Pancreas (tissue), 10 donors: ENCODE results near the gene COQ10A. TPM values are rescaled to one million over a fixed set of nuclear protein-coding genes. Genes with fewer than 3 reads are reported as not detected.

Experiments
- ATAC-seq, 4 donors: fragments of 200-7000 bp; cut with Tn5 transposase; one replicate each; pipeline versions ENCODE4 v1.8.0 to v1.9.1; 2020; ENCODE audit warnings: mild to moderate bottlenecking in 4 of 4, moderate library complexity in 4 of 4
- DNase-seq, 6 donors: peaks; one replicate each; pipeline ENCODE4 v3.0.0-alpha.2; 2020
- FAIRE-seq: peaks from 2 replicates; lab custom pipeline; 2012; peaks lifted over from hg19 to GRCh38; lab: Jason Lieb, UNC
- H3K27ac ChIP-seq, 4 donors: fragments of 200-600 bp; sonication (generic); 1 replicate in 3 of 4; 2 replicates in 1 of 4; pipeline versions ENCODE4 v1.5.0 to v1.8.0; 2020
- H3K27me3 ChIP-seq, 4 donors: fragments of 200-600 bp; one replicate each; pipeline ENCODE4 v1.8.0; 2021
- H3K36me3 ChIP-seq, 3 donors: fragments of 200-600 bp; sonication (generic) in 1 of 3; one replicate each; pipeline versions ENCODE4 v1.5.0 to v1.8.0; 2020 to 2021
- H3K4me1 ChIP-seq, 3 donors: fragments of 200-600 bp; one replicate each; pipeline ENCODE4 v1.8.0; 2021
- H3K4me3 ChIP-seq, 4 donors: fragments of 200-600 bp; sonication (generic) in 2 of 4; one replicate each; pipeline versions ENCODE4 v1.5.0 to v1.8.0; 2020 to 2021
- H3K9me3 ChIP-seq, 4 donors: fragments of 200-600 bp; one replicate each; pipeline ENCODE4 v1.8.0; 2021
- CTCF ChIP-seq, 4 donors: fragments of 200-600 bp; sonication (generic) in 3 of 4; IDR thresholded peaks; one replicate each; pipeline versions ENCODE4 v1.5.0 to v1.8.0; 2021; ENCODE audit warnings: antibody characterized with exemption in 4 of 4
- WGBS, 2 donors: extraction: QIAGEN DNeasy Blood & Tissue Kit; methylation state at CpG; one replicate each; pipeline ENCODE4 v1.1.7; 2013; 5-methylcytosine and 5-hydroxymethylcytosine counted together
- intact Hi-C, 3 donors: fragments of 100-400 bp; cut with DNase I; formaldehyde crosslinking; loops; one replicate each; pipeline versions ENCODE4 v1.11.1 to v1.14.2; 2022
- polyA plus RNA-seq, 2 donors: library from polyadenylated mRNA; stranded (reverse); fragments of 200-250 nt; gene quantifications; one replicate each; pipeline ENCODE4 v1.2.3, GENCODE V29; 2013
- total RNA-seq, 6 donors: library from RNA; stranded (reverse); fragmentation: NEBNext Ultra II Directional in 4 of 6; extraction: Animal tissue kit (Norgen Biotek cat#: 25700) in 4 of 6; gene quantifications; one replicate each; pipeline versions ENCODE4 v1.2.1 to v1.2.4, GENCODE V29; 2021 to 2023
- donor health status: healthy with polysubstance abuse.
- donor health status: DM: no; HTN: no; CAD: no; lungs with moderate emphysema.
- donor health status: DM: no; HTN: no; CAD: no.
- donor health status: control.
- donor health status: control.
- donor health status: Bipolar disorder and iron deficiency.
- donor health status: DM: yes; HTN: yes; CAD: no.
- donor health status: DM: no; HTN: no; CAD: no.
- donor health status: DM: no; HTN: no; CAD: no.
- donor health status: DM: yes; HTN: yes; CAD: no.

Gene COQ10A
- total and polyA plus RNA-seq, 8 donors, result 8.0 to 36.4 (median 11.8) TPM

DNA sequence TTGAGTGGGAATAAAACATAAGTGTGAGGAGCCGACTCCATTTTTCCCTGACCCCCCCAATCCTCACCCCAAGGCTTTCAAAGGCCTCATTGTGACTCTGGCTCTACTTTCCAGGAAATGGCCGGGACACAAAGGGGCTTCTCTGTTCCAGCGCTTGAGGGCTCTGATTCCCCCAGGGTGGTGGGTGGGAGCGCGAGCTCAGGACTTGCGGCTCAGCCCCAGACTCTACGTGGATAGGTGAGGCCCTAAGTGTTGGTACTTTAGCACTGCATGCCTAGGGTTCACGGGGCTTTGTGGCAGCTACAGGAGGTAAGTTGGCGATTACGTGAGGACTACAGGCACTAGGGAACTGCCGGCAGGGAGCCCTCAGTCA lies 48.5 kb downstream of the COQ10A start:
- Histone ChIP-seq H3K27ac (peak overlapping the region; percentile 91 to 96 (median 92)), H3K36me3 (peaks cover 0 to 17% (median 2%) of the 10 kb centered on the region in 3 donors), H3K27me3 (no peaks in the 10 kb centered on the region), H3K4me1 (peaks cover 10 to 11% (median 10%) of the 10 kb centered on the region in 3 donors), H3K4me3 (peak overlapping the region; percentile 73 to 98 (median 91)), H3K9me3 (no peaks in the 10 kb centered on the region)
- peak in 2 of 4 donors; percentile 7 to 13 for ATAC-seq
- 0% methylated on average over 10 to 11 of the region's 11 CpGs for WGBS, 2 donors
- no peak for TF ChIP-seq CTCF (IDR thresholded peaks at IDR 0.05)
- FAIRE-seq, result no peak
- intact Hi-C loops, result no loop called here
- DNase-seq, result peak in 2 of 6 donors; percentile 28 to 62

- H3K9me3 ChIP-seq, result no peaks in the 10 kb centered on the region
- H3K27ac ChIP-seq, result peak within 1 kb of the TSS; percentile 91 to 96 (median 92)
- DNase-seq (peak; percentile 90 to 97 (median 95)), ATAC-seq (peak; percentile 88 to 95 (median 92)), FAIRE-seq (no peak)
- TF ChIP-seq CTCF (IDR thresholded peaks at IDR 0.05), result peak in 2 of 4 donors; percentile 7 to 19
- H3K4me3 ChIP-seq, result peak within 1 kb of the TSS; percentile 73 to 98 (median 91)
- H3K27me3 ChIP-seq, result no peaks in the 10 kb centered on the region
- peaks cover 10 to 11% (median 10%) of the 10 kb centered on the region in 3 donors for H3K4me1 ChIP-seq
- 0% methylated on average over 62 of the region's 62 CpGs for WGBS, 2 donors
- peaks cover 0 to 17% (median 2%) of the 10 kb centered on the region in 3 donors for H3K36me3 ChIP-seq
- intact Hi-C loops, result no loop called here
Measured at GRCh38 chr12:56315622-56316473, 49.1 kb downstream of the COQ10A start, which contains the start of gene CNPY2. TSS of gene CNPY2 (minus strand) at chr12:56315988. CDS start at chr12:56315217, 771 bp downstream.

- Histone ChIP-seq H3K9me3 (no peaks in the 10 kb centered on the region), H3K27ac (no peak overlapping the region), H3K4me1 (peaks cover 10 to 11% (median 10%) of the 10 kb centered on the region in 3 donors), H3K36me3 (peaks cover 0 to 23% (median 2%) of the 10 kb centered on the region in 3 donors), H3K4me3 (no peak overlapping the region), H3K27me3 (no peaks in the 10 kb centered on the region)
- FAIRE-seq, result no peak
- DNase-seq, result no peak
- ATAC-seq, result no peak
- intact Hi-C loops, result no loop called here
- TF ChIP-seq CTCF (IDR thresholded peaks at IDR 0.05), result no peak
- 94 to 97% methylated on average over 3 of the region's 3 CpGs for WGBS, 2 donors
Measured at GRCh38 chr12:56317675-56318074, 50.9 kb downstream of the COQ10A start.

Other genes with a start within 250 kb of the COQ10A start
- gene IKZF4, start 245.9 kb upstream of the COQ10A start, total RNA-seq, result 1 to 10 TPM; 2.4 to 5.0 (median 3.1) TPM
- gene IKZF4, start 245.9 kb upstream of the COQ10A start, polyA plus RNA-seq, result 1 to 10 TPM; 1.8 to 3.7 TPM
- gene RPS26, start 225.0 kb upstream of the COQ10A start, total RNA-seq, result 10 to 100 TPM; 13.8 to 37.2 (median 27.5) TPM
- gene RPS26, start 225.0 kb upstream of the COQ10A start, polyA plus RNA-seq, result 100 to 1,000 TPM; 438 to 593 TPM
- 100 to 1,000 TPM in 1 of 6 donors, 10 to 100 TPM in 5; 29.5 to 106 (median 50.7) TPM for gene ERBB3, start 186.8 kb upstream of the COQ10A start, total RNA-seq
- 10 to 100 TPM; 35.1 to 50.1 TPM for gene ERBB3, start 186.8 kb upstream of the COQ10A start, polyA plus RNA-seq
- gene PA2G4, start 162.4 kb upstream of the COQ10A start, total RNA-seq, result 10 to 100 TPM; 30.1 to 59.8 (median 42.7) TPM
- gene PA2G4, start 162.4 kb upstream of the COQ10A start, polyA plus RNA-seq, result 10 to 100 TPM; 38.2 to 43.5 TPM
- gene RPL41, start 150.3 kb upstream of the COQ10A start, total RNA-seq, result 1,000 to 10,000 TPM; 2,275 to 3,960 (median 2,741) TPM
- 1,000 to 10,000 TPM; 1,821 to 3,381 TPM for gene RPL41, start 150.3 kb upstream of the COQ10A start, polyA plus RNA-seq
- 1 to 10 TPM; 2.6 to 4.1 (median 3.2) TPM for gene ZC3H10, start 148.7 kb upstream of the COQ10A start, total RNA-seq
- gene ZC3H10, start 148.7 kb upstream of the COQ10A start, polyA plus RNA-seq, result 1 to 10 TPM; 1.9 to 3.0 TPM
- 10 to 100 TPM; 42.8 to 55.1 (median 46.5) TPM for gene ESYT1, start 138.7 kb upstream of the COQ10A start, total RNA-seq
- 10 to 100 TPM; 22.5 to 40.2 TPM for gene ESYT1, start 138.7 kb upstream of the COQ10A start, polyA plus RNA-seq
- 10 to 100 TPM in 5 of 6 donors, 1 to 10 TPM in 1; 6.7 to 18.2 (median 14.7) TPM for gene MYL6B, start 114.4 kb upstream of the COQ10A start, total RNA-seq
- gene MYL6B, start 114.4 kb upstream of the COQ10A start, polyA plus RNA-seq, result 10 to 100 TPM; 39.3 to 65.9 TPM
- gene MYL6, start 108.6 kb upstream of the COQ10A start, total RNA-seq, result 100 to 1,000 TPM; 270 to 669 (median 431) TPM
- gene MYL6, start 108.6 kb upstream of the COQ10A start, polyA plus RNA-seq, result 1,000 to 10,000 TPM in 1 of 2 donors, 100 to 1,000 TPM in 1; 887 to 1,217 TPM
- 10 to 100 TPM; 26.3 to 64.5 (median 38.2) TPM for gene SMARCC2, start 77.5 kb upstream of the COQ10A start, total RNA-seq
- gene SMARCC2, start 77.5 kb upstream of the COQ10A start, polyA plus RNA-seq, result 10 to 100 TPM; 33.1 to 42.2 TPM
- gene RNF41, start 45.0 kb upstream of the COQ10A start, total RNA-seq, result 10 to 100 TPM; 11.6 to 21.9 (median 16.7) TPM
- gene RNF41, start 45.0 kb upstream of the COQ10A start, polyA plus RNA-seq, result 10 to 100 TPM in 1 of 2 donors, 1 to 10 TPM in 1; 6.8 to 16.2 TPM
- gene NABP2, start 42.6 kb upstream of the COQ10A start, total RNA-seq, result 10 to 100 TPM; 14.3 to 23.6 (median 18.3) TPM
- 10 to 100 TPM; 14.1 to 17.9 TPM for gene NABP2, start 42.6 kb upstream of the COQ10A start, polyA plus RNA-seq
- 100 to 1,000 TPM; 108 to 289 (median 226) TPM for gene SLC39A5, start 36.9 kb upstream of the COQ10A start, total RNA-seq
- 100 to 1,000 TPM; 307 to 615 TPM for gene SLC39A5, start 36.9 kb upstream of the COQ10A start, polyA plus RNA-seq
- 10 to 100 TPM; 12.1 to 25.1 (median 17.9) TPM for gene ANKRD52, start 8.6 kb upstream of the COQ10A start, total RNA-seq
- 10 to 100 TPM in 1 of 2 donors, 1 to 10 TPM in 1; 8.0 to 12.2 TPM for gene ANKRD52, start 8.6 kb upstream of the COQ10A start, polyA plus RNA-seq
- 100 to 1,000 TPM in 2 of 6 donors, 10 to 100 TPM in 4; 80.0 to 120 (median 97.2) TPM for gene CS, start 33.4 kb downstream of the COQ10A start, total RNA-seq
- gene CS, start 33.4 kb downstream of the COQ10A start, polyA plus RNA-seq, result 10 to 100 TPM; 32.0 to 45.4 TPM
- 10 to 100 TPM; 45.3 to 94.2 (median 66.3) TPM for gene CNPY2, start 49.0 kb downstream of the COQ10A start, total RNA-seq
- gene CNPY2, start 49.0 kb downstream of the COQ10A start, polyA plus RNA-seq, result 100 to 1,000 TPM; 109 to 141 TPM
- gene PAN2, start 67.1 kb downstream of the COQ10A start, total RNA-seq, result 10 to 100 TPM; 24.3 to 73.0 (median 41.7) TPM
- 100 to 1,000 TPM in 1 of 2 donors, 10 to 100 TPM in 1; 78.5 to 111 TPM for gene PAN2, start 67.1 kb downstream of the COQ10A start, polyA plus RNA-seq
- gene IL23A, start 71.9 kb downstream of the COQ10A start, total RNA-seq, result 1 to 10 TPM in 2 of 6 donors, under 1 TPM in 3, not detected in 1; 0.20 to 3.7 (median 0.41) TPM
- gene IL23A, start 71.9 kb downstream of the COQ10A start, polyA plus RNA-seq, result 1 to 10 TPM in 1 of 2 donors, under 1 TPM in 1; 0.38 to 1.3 TPM
- gene STAT2, start 93.2 kb downstream of the COQ10A start, total RNA-seq, result 10 to 100 TPM; 25.5 to 88.5 (median 38.4) TPM
- 10 to 100 TPM; 48.4 to 57.3 TPM for gene STAT2, start 93.2 kb downstream of the COQ10A start, polyA plus RNA-seq
- gene APOF, start 95.9 kb downstream of the COQ10A start, total RNA-seq, result under 1 TPM in 1 of 6 donors, not detected in 5; 0.13 TPM
- under 1 TPM in 1 of 2 donors, not detected in 1; 0.05 TPM for gene APOF, start 95.9 kb downstream of the COQ10A start, polyA plus RNA-seq
- 1 to 10 TPM; 3.7 to 5.8 (median 4.5) TPM for gene TIMELESS, start 182.5 kb downstream of the COQ10A start, total RNA-seq
- 1 to 10 TPM; 5.6 to 7.6 TPM for gene TIMELESS, start 182.5 kb downstream of the COQ10A start, polyA plus RNA-seq
- gene MIP, start 187.7 kb downstream of the COQ10A start, total RNA-seq, result not detected
- gene MIP, start 187.7 kb downstream of the COQ10A start, polyA plus RNA-seq, result not detected
- gene SPRYD4, start 201.6 kb downstream of the COQ10A start, total RNA-seq, result 1 to 10 TPM; 1.5 to 2.9 (median 1.9) TPM
- gene SPRYD4, start 201.6 kb downstream of the COQ10A start, polyA plus RNA-seq, result 1 to 10 TPM; 2.1 to 2.3 TPM
- 10 to 100 TPM; 14.6 to 49.1 (median 31.0) TPM for gene GLS2, start 221.2 kb downstream of the COQ10A start, total RNA-seq
- 10 to 100 TPM; 33.6 to 35.5 TPM for gene GLS2, start 221.2 kb downstream of the COQ10A start, polyA plus RNA-seq